GM18951 (cell line): ENCODE results near the gene CTNNA2.

Source experiments
- POLR2A ChIP-seq: IDR thresholded peaks from 4 replicates; pipeline ENCODE4 v1.6.1; 2011; ENCODE audit warnings: mild to moderate bottlenecking; ENCODE audit not compliant: insufficient read length, insufficient read depth; ENCODE audit errors: extremely low read depth
- in situ Hi-C: fragments of 300-500 bp; cut with MboI; formaldehyde crosslinking; loops from one replicate; pipeline ENCODE4 v1.12.0; 2022; ENCODE audit warnings: low sequenced_read_pairs, mixed read lengths, inconsistent platforms; ENCODE audit not compliant: unreplicated experiment

Gene CTNNA2

DNA sequence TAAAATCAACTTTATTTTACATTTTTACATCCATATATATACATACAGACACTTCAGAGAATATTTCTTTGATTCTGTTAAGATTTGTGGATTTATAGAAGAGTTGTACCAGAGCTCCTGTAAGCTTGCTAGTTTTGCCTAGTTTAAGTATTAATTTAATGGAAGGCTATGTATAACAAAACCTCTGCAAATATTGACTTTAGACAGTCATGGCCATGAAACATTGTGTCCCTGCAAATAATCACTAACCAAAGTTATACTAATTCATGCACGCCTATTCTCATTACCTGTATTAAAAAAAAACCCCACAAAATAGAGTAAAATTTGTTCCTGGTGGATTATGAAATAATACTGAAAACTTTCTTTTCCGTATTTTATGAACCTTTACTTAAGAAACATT is 379.3 kb downstream of the CTNNA2 start:
- TF ChIP-seq POLR2A, result no peak
- in situ Hi-C loops, result no loop called here

- in situ Hi-C loops, result no loop called here
- TF ChIP-seq POLR2A, result no peak
These were observed 386.3 kb downstream of the CTNNA2 start for GRCh38 chr2:79899196-79899595.

DNA sequence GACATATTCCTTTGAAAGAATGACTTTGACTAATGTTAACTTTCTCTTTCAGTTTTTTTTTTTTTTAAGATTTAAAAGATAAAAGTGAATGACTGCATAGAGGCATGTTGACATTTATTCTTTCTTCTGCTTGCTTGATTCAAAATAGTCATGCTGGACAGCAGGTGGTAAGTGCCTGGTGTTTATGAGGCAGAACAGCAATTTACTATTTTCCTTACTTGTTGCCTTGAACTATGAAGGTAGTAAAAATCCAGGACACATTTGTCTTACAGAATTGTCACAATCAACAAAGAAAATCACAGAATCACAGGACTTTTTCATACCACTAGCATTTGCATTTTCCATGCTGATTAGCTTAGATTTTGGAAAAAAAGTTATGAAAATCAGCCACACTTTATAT is 388.3 kb downstream of the CTNNA2 start:
- in situ Hi-C loops, result no loop called here
- TF ChIP-seq POLR2A, result no peak

DNA sequence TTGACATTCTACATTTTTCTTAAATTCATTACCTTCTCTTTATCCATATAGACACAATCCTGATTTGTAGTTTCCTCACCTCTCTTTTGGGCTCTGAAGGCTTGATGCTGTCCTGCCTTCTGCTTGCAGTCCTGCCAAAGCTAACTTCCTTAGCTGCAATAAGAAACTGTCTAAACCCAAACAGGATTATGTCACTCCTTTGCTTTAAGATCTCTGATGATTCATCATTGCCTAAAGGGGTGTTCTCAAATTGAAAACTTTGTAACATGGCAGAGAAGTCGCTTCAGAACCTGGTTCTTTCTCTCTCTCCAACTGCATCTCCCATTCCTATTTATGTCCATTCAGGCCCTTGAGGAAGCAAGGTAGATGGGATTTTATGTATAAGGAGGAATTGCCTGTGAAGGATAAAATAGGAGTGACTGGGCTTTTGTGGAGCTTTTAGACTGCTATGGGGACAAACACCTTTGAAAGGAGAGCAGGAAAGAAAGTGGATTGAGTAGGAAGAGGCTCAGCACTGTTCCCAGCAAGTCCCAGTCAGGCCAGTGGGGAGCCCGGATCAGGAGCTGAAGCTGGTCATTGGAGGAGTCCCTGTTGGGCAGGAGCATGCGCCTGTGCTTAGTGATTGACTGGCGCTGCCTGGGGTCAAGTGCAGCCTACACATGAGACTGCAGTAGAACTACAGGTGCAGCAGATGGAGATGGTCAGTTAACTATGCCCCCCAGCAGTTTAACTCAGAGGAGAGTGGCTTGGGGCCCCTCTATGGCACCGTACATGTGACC is 390.6 kb downstream of the CTNNA2 start:
- no peak for TF ChIP-seq POLR2A
- in situ Hi-C loops, result no loop called here

- TF ChIP-seq POLR2A, result no peak
- in situ Hi-C loops, result no loop called here
These were observed 393.5 kb downstream of the CTNNA2 start for GRCh38 chr2:79906139-79906890.

DNA sequence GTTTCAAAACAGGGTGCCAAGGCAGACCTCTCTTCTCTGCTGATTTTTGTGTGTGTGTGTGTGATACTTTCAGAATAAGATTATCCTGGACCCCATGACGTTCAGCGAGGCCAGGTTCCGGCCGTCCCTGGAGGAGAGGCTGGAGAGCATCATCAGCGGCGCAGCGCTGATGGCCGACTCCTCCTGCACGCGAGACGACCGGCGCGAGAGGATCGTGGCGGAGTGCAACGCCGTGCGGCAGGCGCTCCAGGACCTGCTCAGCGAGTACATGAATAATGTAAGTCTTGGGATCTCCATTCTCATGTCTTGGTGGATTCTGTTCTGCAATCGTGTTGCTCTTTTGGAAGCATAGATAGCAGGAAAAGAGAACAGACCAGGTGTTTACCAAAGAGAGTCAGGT is 396.7 kb downstream of the CTNNA2 start:
- in situ Hi-C loops, result no loop called here
- TF ChIP-seq POLR2A, result no peak

DNA sequence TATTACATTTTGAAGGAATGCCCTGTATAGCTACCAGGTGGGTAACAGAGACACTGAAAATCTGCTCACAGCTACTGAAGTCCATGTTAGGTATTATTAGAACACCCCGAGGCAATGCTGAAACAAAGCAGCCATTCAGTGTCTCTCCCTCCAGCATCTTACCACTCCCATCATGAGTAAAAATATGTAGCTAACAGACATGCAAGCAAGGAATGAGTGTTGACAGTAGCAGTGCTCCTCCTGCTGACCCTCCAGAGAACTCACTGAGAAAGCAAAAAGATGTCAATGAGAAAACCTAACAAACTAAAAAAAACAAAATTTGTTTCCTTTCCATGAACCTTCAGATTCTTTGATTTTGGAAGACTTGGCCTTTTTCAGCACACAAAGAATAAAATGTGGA is 397.8 kb downstream of the CTNNA2 start:
- in situ Hi-C loops, result no loop called here
- no peak for TF ChIP-seq POLR2A

GRCh38 chr2:79915455-79915854 is 402.6 kb downstream of the CTNNA2 start:
- no peak for TF ChIP-seq POLR2A
- in situ Hi-C loops, result no loop called here

DNA sequence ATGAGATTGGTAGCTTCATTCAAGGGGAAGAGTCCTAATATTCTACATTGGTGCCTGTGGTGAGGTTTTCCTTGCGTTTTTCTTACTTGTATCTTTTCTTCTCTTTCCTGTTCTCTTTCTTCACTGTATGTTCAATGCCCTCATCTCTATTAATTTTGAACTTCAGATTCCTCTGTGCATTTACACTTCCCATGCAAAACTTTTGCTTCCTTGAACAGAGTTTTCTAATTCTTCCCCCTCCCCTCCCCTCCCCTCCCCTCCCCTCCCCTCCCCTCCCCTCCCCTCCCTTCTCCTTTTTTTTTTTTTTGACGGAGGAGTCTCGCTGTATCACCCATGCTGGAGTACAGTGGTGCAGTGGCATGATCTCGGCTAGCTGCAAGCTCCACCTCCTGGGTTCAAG is 403.4 kb downstream of the CTNNA2 start:
- in situ Hi-C loops, result no loop called here
- no peak for TF ChIP-seq POLR2A

- in situ Hi-C loops, result no loop called here
- TF ChIP-seq POLR2A, result no peak
These were observed 407.7 kb downstream of the CTNNA2 start for GRCh38 chr2:79920512-79921076.

GRCh38 chr2:79929624-79930023 is 416.8 kb downstream of the CTNNA2 start:
- TF ChIP-seq POLR2A, result no peak
- in situ Hi-C loops, result no loop called here

DNA sequence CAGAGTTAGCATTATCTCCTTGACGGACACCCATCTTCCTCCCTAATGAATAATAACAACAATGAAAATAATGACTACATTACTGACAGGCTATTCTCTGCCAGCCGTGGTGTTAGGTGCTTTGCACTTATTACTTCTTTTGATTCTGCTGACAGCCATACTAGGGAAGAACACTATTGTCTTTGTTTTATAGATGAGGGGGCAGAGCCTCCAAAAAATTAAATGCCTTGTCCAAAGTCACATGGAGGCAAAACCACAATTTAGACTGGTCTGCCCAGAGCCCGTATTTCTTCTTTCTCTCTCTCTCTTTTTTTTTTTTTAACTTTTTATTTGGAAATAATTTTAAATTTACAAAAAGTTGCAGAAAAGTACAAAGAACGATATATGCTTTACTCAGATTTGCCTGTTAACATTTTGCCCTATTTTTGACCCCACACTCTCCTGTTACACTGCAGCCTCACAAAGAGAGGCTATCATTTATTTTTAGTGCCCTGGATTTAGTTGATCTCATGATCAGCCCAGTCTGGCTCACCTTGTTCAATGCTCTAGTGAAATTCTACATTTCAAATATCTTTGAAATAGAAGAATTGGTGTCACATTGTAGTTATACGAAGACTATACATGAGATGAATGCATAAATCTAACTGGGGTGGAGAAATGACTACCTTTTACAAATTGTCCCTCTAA is 422.3 kb downstream of the CTNNA2 start:
- in situ Hi-C loops, result no loop called here
- TF ChIP-seq POLR2A, result no peak
